CD4-positive, CD25-positive, alpha-beta regulatory T cell (primary cell): ENCODE measurements around the gene CASP9. TPM values are rescaled to one million over a fixed set of nuclear protein-coding genes. Genes with fewer than 3 reads are reported as not detected.

ENCODE experiments used
- ATAC-seq, 2 donors: fragments of 150-1000 bp; cut with Tn5 transposase; one replicate each; pipeline ENCODE4 v1.10.0; 2021; ENCODE audit warnings: low read depth in 2 of 2, moderate number of reproducible peaks in 2 of 2, moderate library complexity in 1 of 2
- DNase-seq, 3 donors: peaks; one replicate each; pipeline versions ENCODE4 v3.0.0 to v3.0.0-alpha.2; 2012 to 2022; ENCODE audit warnings: mixed read lengths in 1 of 3
- H3K27ac ChIP-seq: one replicate; pipeline ENCODE4 v1.7.0; 2013; ENCODE audit warnings: mild to moderate bottlenecking, low read length; ENCODE audit not compliant: insufficient read depth, poor library complexity, severe bottlenecking
- H3K27me3 ChIP-seq: one replicate; pipeline ENCODE4 v1.7.0; 2013; ENCODE audit warnings: low read length; ENCODE audit not compliant: control insufficient read depth, insufficient read depth
- H3K36me3 ChIP-seq: one replicate; pipeline ENCODE4 v1.7.0; 2013; ENCODE audit warnings: mild to moderate bottlenecking, low read length, moderate library complexity; ENCODE audit not compliant: control insufficient read depth, insufficient read depth
- H3K4me1 ChIP-seq: 2 replicates; pipeline ENCODE4 v1.7.0; 2013; ENCODE audit warnings: mild to moderate bottlenecking, low read length; ENCODE audit not compliant: insufficient read depth, control insufficient read depth, poor library complexity, severe bottlenecking
- H3K4me3 ChIP-seq: one replicate; pipeline ENCODE4 v1.7.0; 2013; ENCODE audit warnings: low read depth, mild to moderate bottlenecking, low read length, moderate library complexity
- H3K9me3 ChIP-seq, 2 experiments: 1 replicate in 1 of 2; 2 replicates in 1 of 2; pipeline ENCODE4 v1.7.0; 2013; ENCODE audit warnings: low read length in 2 of 2, mild to moderate bottlenecking in 1 of 2, moderate library complexity in 1 of 2; ENCODE audit not compliant: control insufficient read depth in 2 of 2
- H3K27ac Mint-ChIP-seq, 3 donors: one replicate each; pipeline ENCODE4 v1.8.0; 2020 to 2022; ENCODE audit warnings: mild to moderate bottlenecking in 3 of 3, mixed read lengths in 3 of 3, moderate library complexity in 2 of 3
- H3K27me3 Mint-ChIP-seq: one replicate; pipeline ENCODE4 v1.8.0; 2022; ENCODE audit warnings: mild to moderate bottlenecking, mixed read lengths
- H3K36me3 Mint-ChIP-seq: one replicate; pipeline ENCODE4 v1.8.0; 2020; ENCODE audit warnings: mixed read lengths
- H3K4me1 Mint-ChIP-seq, 4 donors: one replicate each; pipeline ENCODE4 v1.8.0; 2020 to 2022; ENCODE audit warnings: mixed read lengths in 4 of 4, mild to moderate bottlenecking in 1 of 4
- H3K4me3 Mint-ChIP-seq, 4 donors: one replicate each; pipeline ENCODE4 v1.8.0; 2020 to 2022; ENCODE audit warnings: mild to moderate bottlenecking in 4 of 4, mixed read lengths in 4 of 4, moderate library complexity in 3 of 4
- H3K9me3 Mint-ChIP-seq, 7 donors: one replicate each; pipeline ENCODE4 v1.8.0; 2020 to 2022; ENCODE audit warnings: mixed read lengths in 7 of 7, mild to moderate bottlenecking in 3 of 7, moderate library complexity in 2 of 7
- polyA plus RNA-seq, 4 donors: library from polyadenylated mRNA; unstranded; fragments of 300-500 nt; fragmentation: Illumina TruSeq; gene quantifications; one replicate each; pipeline ENCODE4 v1.2.3, GENCODE V29; 2021
- total RNA-seq: library from RNA; stranded (reverse); gene quantifications from one replicate; pipeline ENCODE4 v1.2.3, GENCODE V29; 2022

The CASP9 gene
- total and polyA plus RNA-seq, 5 donors from 2014 or later = 5.8 to 11.7 (median 7.8) TPM

GRCh38 chr1:15540186-15540585 lies 16.2 kb upstream of the CASP9 start:
- no peak overlapping the region for H3K27ac Mint-ChIP-seq
- ATAC-seq = no peak
- peaks cover 0 to 9% (median 4%) of the 10 kb centered on the region in 4 donors for H3K4me1 Mint-ChIP-seq
- H3K36me3 ChIP-seq = peaks cover 65% of the 10 kb centered on the region
- H3K9me3 ChIP-seq = no peaks in the 10 kb centered on the region
- H3K9me3 Mint-ChIP-seq = no peaks in the 10 kb centered on the region
- peaks cover 40% of the 10 kb centered on the region for H3K36me3 Mint-ChIP-seq
- no peaks in the 10 kb centered on the region for H3K4me1 ChIP-seq
- H3K4me3 Mint-ChIP-seq = no peak overlapping the region
- no peak overlapping the region for H3K27ac ChIP-seq
- no peaks in the 10 kb centered on the region for H3K27me3 Mint-ChIP-seq
- no peak overlapping the region for H3K4me3 ChIP-seq
- DNase-seq = no peak
- no peaks in the 10 kb centered on the region for H3K27me3 ChIP-seq

- H3K4me1 ChIP-seq = no peaks in the 10 kb centered on the region
- Mint-ChIP-seq H3K9me3 (no peaks in the 10 kb centered on the region), H3K27ac (no peak overlapping the region), H3K27me3 (no peaks in the 10 kb centered on the region), H3K4me3 (no peak overlapping the region), H3K4me1 (peaks cover 0 to 9% (median 5%) of the 10 kb centered on the region in 4 donors), H3K36me3 (peaks cover 33% of the 10 kb centered on the region)
- H3K36me3 ChIP-seq = peaks cover 62% of the 10 kb centered on the region
- ATAC-seq (no peak), DNase-seq (no peak)
- no peaks in the 10 kb centered on the region for H3K9me3 ChIP-seq
- no peak overlapping the region for H3K27ac ChIP-seq
- H3K4me3 ChIP-seq = no peak overlapping the region
- H3K27me3 ChIP-seq = no peaks in the 10 kb centered on the region
These were observed 14.8 kb upstream of the CASP9 start for GRCh38 chr1:15538771-15539170.

DNA sequence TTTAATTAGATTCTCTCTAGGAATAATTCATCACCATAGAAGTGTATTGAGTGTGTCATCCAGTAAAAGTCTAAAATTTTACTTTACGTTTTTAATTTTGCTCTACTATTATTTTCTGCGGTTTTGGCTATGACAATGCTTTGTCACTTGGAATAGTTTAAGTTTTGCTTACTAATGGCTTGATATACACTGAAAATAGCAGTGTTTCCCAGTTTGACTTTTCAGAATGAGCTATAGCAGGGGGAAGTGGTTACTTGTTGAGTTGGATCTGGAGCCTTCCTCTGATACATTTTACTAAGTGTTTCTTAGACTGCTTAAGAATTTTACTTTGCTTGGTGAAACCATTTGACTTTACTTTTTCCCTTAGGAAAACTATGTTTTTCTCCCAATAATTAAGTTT lies 7.7 kb upstream of the CASP9 start:
- H3K36me3 ChIP-seq = peaks cover 26% of the 10 kb centered on the region
- no peaks in the 10 kb centered on the region for H3K27me3 ChIP-seq
- no peak overlapping the region for H3K27ac ChIP-seq
- peaks cover 10% of the 10 kb centered on the region for H3K4me1 ChIP-seq
- DNase-seq (no peak), ATAC-seq (no peak)
- no peak overlapping the region for H3K4me3 ChIP-seq
- H3K27ac Mint-ChIP-seq = no peak overlapping the region
- H3K4me1 Mint-ChIP-seq = peaks cover 6 to 28% (median 23%) of the 10 kb centered on the region in 4 donors
- H3K9me3 Mint-ChIP-seq = no peaks in the 10 kb centered on the region
- no peaks in the 10 kb centered on the region for H3K9me3 ChIP-seq
- peaks cover 16% of the 10 kb centered on the region for H3K36me3 Mint-ChIP-seq
- no peak overlapping the region for H3K4me3 Mint-ChIP-seq
- no peaks in the 10 kb centered on the region for H3K27me3 Mint-ChIP-seq

GRCh38 chr1:15531003-15531402 lies 7.0 kb upstream of the CASP9 start:
- Histone ChIP-seq H3K27ac (no peak overlapping the region), H3K4me3 (no peak overlapping the region), H3K27me3 (no peaks in the 10 kb centered on the region), H3K4me1 (peaks cover 14% of the 10 kb centered on the region), H3K9me3 (no peaks in the 10 kb centered on the region), H3K36me3 (peaks cover 20% of the 10 kb centered on the region)
- H3K36me3 Mint-ChIP-seq = peaks cover 11% of the 10 kb centered on the region
- no peak overlapping the region for H3K4me3 Mint-ChIP-seq
- peaks cover 12 to 35% (median 25%) of the 10 kb centered on the region in 4 donors for H3K4me1 Mint-ChIP-seq
- DNase-seq (no peak), ATAC-seq (no peak)
- no peaks in the 10 kb centered on the region for H3K9me3 Mint-ChIP-seq
- no peaks in the 10 kb centered on the region for H3K27me3 Mint-ChIP-seq
- peak overlapping the region in 1 of 3 donors; percentile 23 for H3K27ac Mint-ChIP-seq

DNA sequence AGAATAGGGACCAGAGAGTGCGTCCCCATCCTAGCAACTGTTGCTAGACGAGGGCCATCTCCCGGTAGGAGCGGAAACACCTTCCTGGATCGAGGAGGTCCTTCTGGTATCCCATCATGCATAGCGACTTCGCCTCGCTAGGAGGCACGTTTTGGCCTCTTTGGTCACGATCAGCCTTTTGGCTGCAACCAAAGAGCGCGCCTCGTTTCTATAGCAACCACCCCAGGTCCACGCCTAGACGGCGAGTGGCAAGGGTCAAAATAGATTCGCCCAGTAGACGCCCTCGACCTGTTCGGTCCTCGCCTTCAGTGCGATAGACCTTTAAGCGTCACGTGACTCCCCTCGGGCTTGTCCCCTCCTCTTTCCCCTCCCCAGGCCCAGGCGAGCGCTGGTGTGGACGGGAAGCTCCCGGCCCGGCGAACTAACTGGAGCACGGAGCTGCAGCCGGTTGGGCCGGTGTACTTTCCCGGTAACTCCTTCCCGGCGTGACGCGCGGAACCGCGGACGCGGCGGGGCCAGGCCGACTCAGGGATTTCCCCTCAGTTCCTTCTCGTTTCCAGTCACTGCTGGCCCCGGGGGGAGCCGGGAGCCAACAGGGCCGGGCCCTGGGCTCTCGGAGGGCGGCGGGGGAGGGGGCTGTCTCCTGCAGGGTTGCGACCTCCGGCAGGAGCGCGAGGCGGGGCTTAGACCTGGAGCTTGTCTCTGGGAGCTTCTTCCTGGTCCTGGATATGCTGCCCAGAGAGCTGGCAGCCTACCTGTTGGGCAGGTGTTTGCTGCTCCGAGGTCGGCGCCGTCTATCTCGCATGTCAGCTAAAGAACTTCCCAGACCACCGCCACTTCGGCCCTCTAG lies 2.7 kb upstream of the CASP9 start, which contains the start of gene DNAJC16:
Gene DNAJC16 (plus strand): TSS at position 359 of the 850 bp plus-strand sequence. CDS start 2,258 bp downstream, outside the sequence.
- peaks cover under 1% of the 10 kb centered on the region for H3K36me3 Mint-ChIP-seq
- peak; percentile 56 to 59 for ATAC-seq
- Histone ChIP-seq H3K4me3 (peak within 1 kb of the TSS; percentile 93), H3K27me3 (no peaks in the 10 kb centered on the region), H3K9me3 (no peaks in the 10 kb centered on the region), H3K4me1 (peaks cover 36% of the 10 kb centered on the region), H3K36me3 (peaks cover 6% of the 10 kb centered on the region), H3K27ac (peak within 1 kb of the TSS; percentile 99)
- H3K9me3 Mint-ChIP-seq = no peaks in the 10 kb centered on the region
- DNase-seq = peak; percentile 93 to 100 (median 98)
- peak within 1 kb of the TSS; percentile 93 to 100 (median 97) for H3K27ac Mint-ChIP-seq
- no peaks in the 10 kb centered on the region for H3K27me3 Mint-ChIP-seq
- H3K4me3 Mint-ChIP-seq = peak within 1 kb of the TSS; percentile 73 to 97 (median 93)
- H3K4me1 Mint-ChIP-seq = peaks cover 17 to 62% (median 37%) of the 10 kb centered on the region in 4 donors

GRCh38 chr1:15526021-15526489 lies 2.0 kb upstream of the CASP9 start:
- H3K36me3 Mint-ChIP-seq = no peaks in the 10 kb centered on the region
- H3K4me1 Mint-ChIP-seq = peaks cover 21 to 65% (median 37%) of the 10 kb centered on the region in 4 donors
- peaks cover 36% of the 10 kb centered on the region for H3K4me1 ChIP-seq
- peak overlapping the region; percentile 93 for H3K4me3 ChIP-seq
- no peak for ATAC-seq
- no peaks in the 10 kb centered on the region for H3K27me3 Mint-ChIP-seq
- H3K27me3 ChIP-seq = no peaks in the 10 kb centered on the region
- peak overlapping the region; percentile 93 to 100 (median 97) for H3K27ac Mint-ChIP-seq
- DNase-seq = peak in 2 of 3 donors; percentile 11 to 20
- no peaks in the 10 kb centered on the region for H3K9me3 ChIP-seq
- H3K27ac ChIP-seq = peak overlapping the region; percentile 99
- no peaks in the 10 kb centered on the region for H3K9me3 Mint-ChIP-seq
- peak overlapping the region; percentile 73 to 97 (median 93) for H3K4me3 Mint-ChIP-seq
- peaks cover 2% of the 10 kb centered on the region for H3K36me3 ChIP-seq

DNA sequence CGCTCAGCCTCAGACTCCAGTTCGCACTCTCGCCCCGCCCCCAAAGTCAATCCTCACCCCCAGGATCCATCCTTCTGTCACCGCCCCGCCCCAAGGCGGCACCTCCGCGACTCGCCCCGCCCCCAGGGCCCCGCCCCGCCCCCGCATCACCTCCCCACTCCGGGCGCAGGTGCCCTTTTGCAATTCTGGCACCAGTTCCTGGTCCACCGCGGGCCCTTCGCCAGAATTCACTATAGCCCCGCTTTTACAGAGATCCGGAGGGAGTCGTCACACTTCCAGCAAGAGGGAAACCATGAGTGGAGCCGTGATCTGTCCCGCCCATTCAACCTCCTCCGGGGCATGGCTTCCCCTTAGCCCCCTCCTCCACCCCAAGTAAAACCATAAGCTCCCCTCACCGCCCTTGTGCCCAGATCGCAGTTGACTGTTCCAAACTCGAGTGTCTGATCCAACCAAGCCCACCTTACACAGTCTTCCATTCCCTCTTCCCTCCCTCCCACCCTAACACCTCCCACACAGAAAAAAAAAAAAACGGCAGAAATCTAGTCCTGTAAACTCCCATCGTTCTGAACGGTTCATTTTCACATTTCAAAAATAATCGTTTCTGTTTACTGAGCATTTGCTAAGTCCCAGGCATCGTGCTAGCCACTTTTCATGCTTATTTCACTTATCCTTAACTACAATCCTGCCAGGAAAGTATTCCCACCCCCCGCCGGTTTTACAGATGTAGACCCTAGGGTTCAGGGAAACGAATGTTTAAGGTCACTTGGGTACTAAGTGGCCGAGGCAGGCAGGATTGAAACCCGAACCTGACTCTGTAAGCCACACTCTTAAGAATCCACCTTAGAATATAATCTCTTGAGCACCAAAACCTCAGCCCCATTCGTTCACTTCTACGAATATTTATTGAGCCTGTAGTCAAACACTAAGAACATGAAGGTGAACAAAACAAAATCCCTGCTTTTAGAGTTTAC lies 1.3 kb upstream of the CASP9 start:
- peak overlapping the region; percentile 99 for H3K27ac ChIP-seq
- ATAC-seq = peak in 1 of 2 donors; percentile 65

More for the DNA sequence above, 1.3 kb upstream of the CASP9 start:
- peak overlapping the region; percentile 73 to 97 (median 93) for H3K4me3 Mint-ChIP-seq
- peak overlapping the region; percentile 93 for H3K4me3 ChIP-seq
- peak in 1 of 3 donors; percentile 23 for DNase-seq
- H3K36me3 ChIP-seq = no peaks in the 10 kb centered on the region
- peaks cover 36% of the 10 kb centered on the region for H3K4me1 ChIP-seq
- no peaks in the 10 kb centered on the region for H3K27me3 Mint-ChIP-seq
- H3K9me3 ChIP-seq = no peaks in the 10 kb centered on the region
- H3K27me3 ChIP-seq = no peaks in the 10 kb centered on the region
- no peaks in the 10 kb centered on the region for H3K36me3 Mint-ChIP-seq
- peaks cover 21 to 61% (median 36%) of the 10 kb centered on the region in 4 donors for H3K4me1 Mint-ChIP-seq
- H3K9me3 Mint-ChIP-seq = no peaks in the 10 kb centered on the region
- H3K27ac Mint-ChIP-seq = peak overlapping the region; percentile 93 to 100 (median 98)
